Measurements from ENCODE around the gene ZNF587.

DNA sequence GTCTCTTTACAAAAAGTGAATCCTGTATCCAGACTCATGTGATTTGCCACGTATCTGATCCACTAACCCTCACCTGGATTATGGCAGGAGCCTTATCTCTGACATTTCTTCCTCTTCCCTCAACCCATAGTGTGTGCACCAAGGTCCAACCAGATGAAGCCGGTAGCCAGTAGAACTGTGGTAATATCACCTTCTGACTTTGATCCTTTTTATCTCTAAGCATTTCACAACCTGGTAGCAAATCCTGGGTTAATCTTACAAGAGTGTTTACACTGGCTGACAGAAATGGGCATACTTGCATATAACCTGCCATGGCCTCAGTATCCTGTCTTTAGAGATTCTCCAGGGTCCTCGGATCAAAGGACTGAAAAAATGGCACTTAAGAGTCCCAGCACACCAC, 64.9 kb downstream of the ZNF587 start:
- TF ChIP-seq, protein P1, sequence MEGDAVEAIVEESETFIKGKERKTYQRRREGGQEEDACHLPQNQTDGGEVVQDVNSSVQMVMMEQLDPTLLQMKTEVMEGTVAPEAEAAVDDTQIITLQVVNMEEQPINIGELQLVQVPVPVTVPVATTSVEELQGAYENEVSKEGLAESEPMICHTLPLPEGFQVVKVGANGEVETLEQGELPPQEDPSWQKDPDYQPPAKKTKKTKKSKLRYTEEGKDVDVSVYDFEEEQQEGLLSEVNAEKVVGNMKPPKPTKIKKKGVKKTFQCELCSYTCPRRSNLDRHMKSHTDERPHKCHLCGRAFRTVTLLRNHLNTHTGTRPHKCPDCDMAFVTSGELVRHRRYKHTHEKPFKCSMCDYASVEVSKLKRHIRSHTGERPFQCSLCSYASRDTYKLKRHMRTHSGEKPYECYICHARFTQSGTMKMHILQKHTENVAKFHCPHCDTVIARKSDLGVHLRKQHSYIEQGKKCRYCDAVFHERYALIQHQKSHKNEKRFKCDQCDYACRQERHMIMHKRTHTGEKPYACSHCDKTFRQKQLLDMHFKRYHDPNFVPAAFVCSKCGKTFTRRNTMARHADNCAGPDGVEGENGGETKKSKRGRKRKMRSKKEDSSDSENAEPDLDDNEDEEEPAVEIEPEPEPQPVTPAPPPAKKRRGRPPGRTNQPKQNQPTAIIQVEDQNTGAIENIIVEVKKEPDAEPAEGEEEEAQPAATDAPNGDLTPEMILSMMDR (conservative IDR thresholded peaks at IDR 0.05; ENCODE audit: low read depth, low read length) = no peak
- no peak for TF ChIP-seq EZH2 (IDR thresholded peaks at IDR 0.05; ENCODE audit: low read length, unreplicated experiment)
